IMR-90 (cell line): Measurements from ENCODE around the gene TRA2B. TPM values are rescaled to one million over a fixed set of nuclear protein-coding genes. Genes with fewer than 3 reads are reported as not detected.

Source experiments
- ATAC-seq: fragments of 200-7000 bp; cut with Tn5 transposase; 2 replicates; pipeline ENCODE4 v1.9.1; 2020; ENCODE audit warnings: low read depth, mild to moderate bottlenecking, moderate library complexity
- BruUV-seq: library from RNA; stranded (reverse); fragments of 400-500 nt; replicated peaks from 2 replicates; lab custom pipeline; 2021; lab: Mats Ljungman, UMichigan
- CTCF ChIA-PET: fragments of 300-600 bp; formaldehyde crosslinking; extraction: SDS; loops from one replicate; lab custom pipeline; 2021; ENCODE audit warnings: antibody characterized with exemption; lab: Yijun Ruan, JAX
- POLR2A ChIA-PET: fragments of 300-600 bp; sonication (Branson Sonifier 250); formaldehyde crosslinking; loops from one replicate; lab custom pipeline; 2022; ENCODE audit warnings: antibody characterized with exemption; ENCODE audit not compliant: unreplicated experiment; lab: Charles Lee
- DNase-seq: peaks from one replicate; pipeline ENCODE4 v3.0.0; 2013
- H2AFZ ChIP-seq: replicated peaks from 2 replicates; pipeline ENCODE3; 2013; ENCODE audit warnings: low read length, mild to moderate bottlenecking; ENCODE audit not compliant: poor library complexity
- H2AK5ac ChIP-seq: 2 replicates; pipeline ENCODE4 v1.6.1; 2013; ENCODE audit warnings: low read depth, low read length, inconsistent platforms
- H2AK9ac ChIP-seq: replicated peaks from 2 replicates; pipeline ENCODE3; 2013; ENCODE audit warnings: mild to moderate bottlenecking, low read depth, low read length, moderate library complexity; ENCODE audit not compliant: poor library complexity
- H2BK120ac ChIP-seq: 2 replicates; pipeline ENCODE4 v1.6.1; 2013; ENCODE audit warnings: low read depth, low read length, inconsistent platforms
- H2BK15ac ChIP-seq: 3 replicates; pipeline ENCODE4 v1.6.1; 2013; ENCODE audit warnings: low read depth, low read length, inconsistent platforms
- H2BK20ac ChIP-seq: 2 replicates; pipeline ENCODE4 v1.6.1; 2013; ENCODE audit warnings: low read depth, mild to moderate bottlenecking, inconsistent platforms, low read length, moderate library complexity
- H2BK5ac ChIP-seq: 2 replicates; pipeline ENCODE4 v1.6.1; 2013; ENCODE audit warnings: mild to moderate bottlenecking, low read depth, low read length, inconsistent platforms; ENCODE audit not compliant: poor library complexity, severe bottlenecking
- H3K14ac ChIP-seq: replicated peaks from 2 replicates; pipeline ENCODE4 v1.6.1; 2013; ENCODE audit warnings: low read depth, low read length, inconsistent platforms
- H3K18ac ChIP-seq: 2 replicates; pipeline ENCODE4 v1.6.1; 2013; ENCODE audit warnings: low read depth, low read length, control low read depth
- H3K23ac ChIP-seq: 2 replicates; pipeline ENCODE4 v1.6.1; 2013; ENCODE audit warnings: low read depth, low read length, inconsistent platforms
- H3K27ac ChIP-seq: 2 replicates; pipeline ENCODE4 v1.5.1; 2013; ENCODE audit warnings: mild to moderate bottlenecking, control low read depth, low read length; ENCODE audit not compliant: insufficient read depth
- H3K27me3 ChIP-seq: 2 replicates; pipeline ENCODE4 v1.6.1; 2013; ENCODE audit warnings: low read length; ENCODE audit not compliant: control insufficient read depth, insufficient read depth
- H3K36me3 ChIP-seq: 2 replicates; pipeline ENCODE4 v1.6.1; 2013; ENCODE audit warnings: low read length, mixed read lengths; ENCODE audit not compliant: control insufficient read depth, insufficient read depth
- H3K4ac ChIP-seq: 2 replicates; pipeline ENCODE4 v1.6.1; 2013; ENCODE audit warnings: low read depth, low read length, inconsistent platforms
- H3K4me1 ChIP-seq: 2 replicates; pipeline ENCODE4 v1.6.1; 2013; ENCODE audit warnings: low read length, mixed read lengths; ENCODE audit not compliant: control insufficient read depth, insufficient read depth
- H3K4me2 ChIP-seq: 2 replicates; pipeline ENCODE4 v1.6.1; 2013; ENCODE audit warnings: low read depth, mild to moderate bottlenecking, control low read depth, low read length, moderate library complexity
- H3K4me3 ChIP-seq: 2 replicates; pipeline ENCODE4 v1.5.1; 2013; ENCODE audit warnings: low read depth, mild to moderate bottlenecking, control low read depth, low read length, moderate library complexity; ENCODE audit not compliant: insufficient read depth
- H3K56ac ChIP-seq: 2 replicates; pipeline ENCODE4 v1.6.1; 2013; ENCODE audit warnings: low read length, inconsistent platforms; ENCODE audit not compliant: insufficient read depth; ENCODE audit errors: extremely low read depth
- H3K79me1 ChIP-seq, 2 experiments: 2 replicates each; pipeline ENCODE4 v1.6.1; 2013; ENCODE audit warnings: low read length in 2 of 2, inconsistent platforms in 1 of 2, low read depth in 1 of 2
- H3K9ac ChIP-seq: 2 replicates; pipeline ENCODE4 v1.6.1; 2013; ENCODE audit warnings: low read depth, low read length, control low read depth
- H3K9me1 ChIP-seq: 2 replicates; pipeline ENCODE4 v1.6.1; 2013; ENCODE audit warnings: low read length, inconsistent platforms; ENCODE audit not compliant: insufficient read depth
- H3K9me3 ChIP-seq: 2 replicates; pipeline ENCODE4 v1.6.1; 2013; ENCODE audit warnings: low read length; ENCODE audit not compliant: control insufficient read depth, insufficient read depth
- H4K20me1 ChIP-seq: 2 replicates; pipeline ENCODE4 v1.6.1; 2013; ENCODE audit warnings: low read length, inconsistent platforms; ENCODE audit not compliant: insufficient read depth
- H4K5ac ChIP-seq: 2 replicates; pipeline ENCODE4 v1.6.1; 2013; ENCODE audit warnings: mild to moderate bottlenecking, low read depth, low read length, control low read depth
- H4K8ac ChIP-seq, 2 experiments: 2 replicates each; pipeline ENCODE4 v1.6.1; 2013; ENCODE audit warnings: low read depth in 2 of 2, low read length in 2 of 2, control low read depth in 1 of 2, inconsistent platforms in 1 of 2
- H4K91ac ChIP-seq: 2 replicates; pipeline ENCODE4 v1.6.1; 2013; ENCODE audit warnings: low read depth, low read length, inconsistent platforms; ENCODE audit not compliant: insufficient read depth
- CEBPB ChIP-seq: IDR thresholded peaks from 2 replicates; pipeline ENCODE4 v1.6.1; 2012; ENCODE audit warnings: low read depth, low read length, improper control_type of control experiment
- CHD1 ChIP-seq: IDR thresholded peaks from 2 replicates; pipeline ENCODE4 v1.6.1; 2012; ENCODE audit warnings: low read depth, low read length, improper control_type of control experiment
- FOS ChIP-seq: fragments of 150-350 bp; IDR thresholded peaks from 2 replicates; pipeline ENCODE4 v1.6.1; 2016; ENCODE audit warnings: low read depth, low read length
- MAFK ChIP-seq: IDR thresholded peaks from 2 replicates; pipeline ENCODE4 v1.6.1; 2012; ENCODE audit warnings: low read depth, low read length, improper control_type of control experiment
- NFE2L2 ChIP-seq: fragments of 150-350 bp; IDR thresholded peaks from 2 replicates; pipeline ENCODE4 v1.6.1; 2016; ENCODE audit warnings: low read depth, mild to moderate bottlenecking, low read length
- RAD21 ChIP-seq: IDR thresholded peaks from 2 replicates; pipeline ENCODE4 v1.6.1; 2012; ENCODE audit warnings: low read length, improper control_type of control experiment
- RCOR1 ChIP-seq: IDR thresholded peaks from 2 replicates; pipeline ENCODE4 v1.6.1; 2012; ENCODE audit warnings: mild to moderate bottlenecking, low read length, improper control_type of control experiment; ENCODE audit not compliant: insufficient replicate concordance
- SMC3 ChIP-seq: fragments of 150-350 bp; IDR thresholded peaks from 2 replicates; pipeline ENCODE4 v1.6.1; 2016; ENCODE audit warnings: low read depth, mild to moderate bottlenecking, antibody characterized with exemption, low read length, moderate library complexity
- WGBS, 2 experiments: methylation state at CpG; one replicate each; pipeline versions ENCODE4 v1.1.5 to v1.1.7; 2013; ENCODE audit warnings: missing lambda C conversion rate in 2 of 2; ENCODE audit not compliant: insufficient read length in 1 of 2; ENCODE audit errors: extremely low coverage in 2 of 2; 5-methylcytosine and 5-hydroxymethylcytosine counted together
- dilution Hi-C: fragments of 300-500 bp; cut with HindIII; formaldehyde crosslinking; loops from one replicate; pipeline ENCODE4 v1.14.3; 2018; ENCODE audit warnings: low sequenced_read_pairs; ENCODE audit not compliant: unreplicated experiment
- in situ Hi-C: fragments of 300-500 bp; cut with MboI; formaldehyde crosslinking; loops from 3 replicates; pipeline ENCODE4 v1.14.3; 2019; ENCODE audit warnings: low sequenced_read_pairs, inconsistent platforms, mixed read lengths
- intact Hi-C: fragments of 100-400 bp; cut with micrococcal nuclease; formaldehyde crosslinking; loops from 2 replicates; pipeline ENCODE4 v1.10.0; 2022
- polyA plus RNA-seq, 3 experiments: library from polyadenylated mRNA; depleted of rRNA; stranded (reverse); fragments of >200 nt; gene quantifications; 2 replicates each; pipeline ENCODE4 v1.2.3, GENCODE V29; 2012; ENCODE audit warnings: low replicate concordance in 1 of 3
- total RNA-seq: library from RNA; depleted of rRNA; stranded (reverse); fragments of >200 nt; gene quantifications from 2 replicates; pipeline ENCODE4 v1.2.3, GENCODE V29; 2012
- TF ChIP-seq, protein P1 (sequence below): conservative IDR thresholded peaks from 2 replicates; pipeline ENCODE4 v1.5.1; 2012; ENCODE audit warnings: mild to moderate bottlenecking, low read depth, low read length, improper control_type of control experiment
- TF ChIP-seq, protein P2 (sequence below): fragments of 150-350 bp; IDR thresholded peaks from 2 replicates; pipeline ENCODE4 v1.6.1; 2016; ENCODE audit warnings: low read depth, mild to moderate bottlenecking, low read length, moderate library complexity, borderline replicate concordance
- TF ChIP-seq, protein P3 (sequence below): fragments of 150-350 bp; IDR thresholded peaks from 2 replicates; pipeline ENCODE4 v1.6.1; 2017; ENCODE audit warnings: mild to moderate bottlenecking, antibody characterized with exemption, low read length, low read depth

Gene TRA2B
- total and polyA plus RNA-seq, 2 of the 4 experiments (the other 2 are of a cell fraction) = 127 to 208 TPM

DNA sequence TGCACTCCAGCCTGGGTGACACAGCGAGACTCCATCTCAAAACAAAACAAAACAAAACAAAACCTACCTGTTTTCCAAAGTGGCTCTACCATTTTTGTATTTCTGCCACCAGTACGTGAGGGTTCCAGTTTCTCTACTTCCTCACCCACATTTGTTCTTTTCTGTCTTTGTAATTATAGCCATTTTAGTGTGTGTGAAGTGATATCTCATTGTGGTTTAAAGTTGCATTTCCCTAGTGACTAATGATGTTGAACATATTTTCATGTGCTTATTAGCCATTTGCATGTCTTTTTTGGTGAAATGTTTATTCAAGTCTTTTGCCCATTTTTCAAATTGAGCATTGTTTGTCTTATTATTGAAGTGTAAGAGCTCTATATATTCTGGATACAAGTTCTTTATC is 50.7 kb downstream of the TRA2B start:
- Histone ChIP-seq H4K20me1 (no peaks in the 10 kb centered on the region), H2BK20ac (no peak overlapping the region), H3K56ac (no peak overlapping the region), H3K9me1 (no peaks in the 10 kb centered on the region), H2BK120ac (no peak overlapping the region), H3K4ac (no peak overlapping the region), H2AFZ (no peak overlapping the region), H2BK15ac (no peak overlapping the region), H3K4me1 (no peaks in the 10 kb centered on the region), H3K18ac (no peak overlapping the region), H3K27me3 (peaks cover 10% of the 10 kb centered on the region), H3K36me3 (no peaks in the 10 kb centered on the region), H2AK5ac (no peak overlapping the region), H2BK5ac (no peak overlapping the region), H3K4me3 (no peak overlapping the region), H3K9ac (no peak overlapping the region), H4K8ac (no peak overlapping the region), H3K27ac (no peak overlapping the region), H4K91ac (no peak overlapping the region), H3K23ac (no peak overlapping the region), H3K14ac (no peak overlapping the region), H3K4me2 (no peak overlapping the region), H2AK9ac (no peak overlapping the region), H3K9me3 (no peaks in the 10 kb centered on the region), H4K5ac (no peak overlapping the region), H3K79me1 (no peaks in the 10 kb centered on the region)
- WGBS, 2 experiments = no CpG with 5 or more reads among the region's 2 CpGs
- dilution Hi-C loops = no loop called here
- TF ChIP-seq, protein P1, sequence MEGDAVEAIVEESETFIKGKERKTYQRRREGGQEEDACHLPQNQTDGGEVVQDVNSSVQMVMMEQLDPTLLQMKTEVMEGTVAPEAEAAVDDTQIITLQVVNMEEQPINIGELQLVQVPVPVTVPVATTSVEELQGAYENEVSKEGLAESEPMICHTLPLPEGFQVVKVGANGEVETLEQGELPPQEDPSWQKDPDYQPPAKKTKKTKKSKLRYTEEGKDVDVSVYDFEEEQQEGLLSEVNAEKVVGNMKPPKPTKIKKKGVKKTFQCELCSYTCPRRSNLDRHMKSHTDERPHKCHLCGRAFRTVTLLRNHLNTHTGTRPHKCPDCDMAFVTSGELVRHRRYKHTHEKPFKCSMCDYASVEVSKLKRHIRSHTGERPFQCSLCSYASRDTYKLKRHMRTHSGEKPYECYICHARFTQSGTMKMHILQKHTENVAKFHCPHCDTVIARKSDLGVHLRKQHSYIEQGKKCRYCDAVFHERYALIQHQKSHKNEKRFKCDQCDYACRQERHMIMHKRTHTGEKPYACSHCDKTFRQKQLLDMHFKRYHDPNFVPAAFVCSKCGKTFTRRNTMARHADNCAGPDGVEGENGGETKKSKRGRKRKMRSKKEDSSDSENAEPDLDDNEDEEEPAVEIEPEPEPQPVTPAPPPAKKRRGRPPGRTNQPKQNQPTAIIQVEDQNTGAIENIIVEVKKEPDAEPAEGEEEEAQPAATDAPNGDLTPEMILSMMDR = no peak
- TF ChIP-seq, protein P2, sequence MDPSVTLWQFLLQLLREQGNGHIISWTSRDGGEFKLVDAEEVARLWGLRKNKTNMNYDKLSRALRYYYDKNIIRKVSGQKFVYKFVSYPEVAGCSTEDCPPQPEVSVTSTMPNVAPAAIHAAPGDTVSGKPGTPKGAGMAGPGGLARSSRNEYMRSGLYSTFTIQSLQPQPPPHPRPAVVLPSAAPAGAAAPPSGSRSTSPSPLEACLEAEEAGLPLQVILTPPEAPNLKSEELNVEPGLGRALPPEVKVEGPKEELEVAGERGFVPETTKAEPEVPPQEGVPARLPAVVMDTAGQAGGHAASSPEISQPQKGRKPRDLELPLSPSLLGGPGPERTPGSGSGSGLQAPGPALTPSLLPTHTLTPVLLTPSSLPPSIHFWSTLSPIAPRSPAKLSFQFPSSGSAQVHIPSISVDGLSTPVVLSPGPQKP = no peak
- no peak for TF ChIP-seq NFE2L2
- no peak for TF ChIP-seq FOS
- no peak for TF ChIP-seq MAFK
- no peak for TF ChIP-seq RCOR1
- TF ChIP-seq CHD1 = no peak
- no peak for TF ChIP-seq SMC3
- TF ChIP-seq, protein P3, sequence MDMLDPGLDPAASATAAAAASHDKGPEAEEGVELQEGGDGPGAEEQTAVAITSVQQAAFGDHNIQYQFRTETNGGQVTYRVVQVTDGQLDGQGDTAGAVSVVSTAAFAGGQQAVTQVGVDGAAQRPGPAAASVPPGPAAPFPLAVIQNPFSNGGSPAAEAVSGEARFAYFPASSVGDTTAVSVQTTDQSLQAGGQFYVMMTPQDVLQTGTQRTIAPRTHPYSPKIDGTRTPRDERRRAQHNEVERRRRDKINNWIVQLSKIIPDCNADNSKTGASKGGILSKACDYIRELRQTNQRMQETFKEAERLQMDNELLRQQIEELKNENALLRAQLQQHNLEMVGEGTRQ = no peak
- no peak for TF ChIP-seq RAD21
- no peak for TF ChIP-seq CEBPB
- ATAC-seq = no peak
- POLR2A ChIA-PET = no interaction called here
- BruUV-seq = no TSS peak
- DNase-seq = no peak
- intact Hi-C loops = no loop called here
- in situ Hi-C loops = no loop called here
- CTCF ChIA-PET = interaction anchor here (1.0 kb wide), 1 partner anchor 225 kb away, joined by 3 read pairs; no protein-coding TSS in a partner anchor
